BLaER1 (cell line): Measurements from ENCODE around the gene AK2.
"Not testable (repeated sequence)": the region's sequence is repeated elsewhere in the genome, so short reads cannot be mapped to it uniquely, and the experiment has no call there.

ENCODE experiments used
- H3K27ac ChIP-seq: shearing (Covaris generic); formaldehyde crosslinking; 2 replicates; pipeline ENCODE4 v1.8.1; 2022
- H3K27me3 ChIP-seq: shearing (Covaris generic); formaldehyde crosslinking; 2 replicates; pipeline ENCODE4 v1.8.1; 2022
- H3K36me3 ChIP-seq: shearing (Covaris generic); formaldehyde crosslinking; 2 replicates; pipeline ENCODE4 v1.8.1; 2022
- H3K4me1 ChIP-seq: shearing (Covaris generic); formaldehyde crosslinking; 2 replicates; pipeline ENCODE4 v1.8.1; 2022
- H3K4me2 ChIP-seq: shearing (Covaris generic); formaldehyde crosslinking; 2 replicates; pipeline ENCODE4 v1.8.1; 2022
- H3K4me3 ChIP-seq: shearing (Covaris generic); formaldehyde crosslinking; 2 replicates; pipeline ENCODE4 v1.8.1; 2022
- H3K9ac ChIP-seq: shearing (Covaris generic); formaldehyde crosslinking; 2 replicates; pipeline ENCODE4 v1.8.1; 2022
- H3K9me3 ChIP-seq: shearing (Covaris generic); formaldehyde crosslinking; 2 replicates; pipeline ENCODE4 v1.8.1; 2022
- H4K20me1 ChIP-seq: shearing (Covaris generic); formaldehyde crosslinking; 2 replicates; pipeline ENCODE4 v1.8.1; 2022
- Cebpa-rat ChIP-seq: shearing (Covaris generic); IDR thresholded peaks from 2 replicates; pipeline ENCODE4 v1.8.1; 2022

Gene AK2

GRCh38 chr1:32981003-32981901 is 55.4 kb downstream of the AK2 start:
- H3K9me3 ChIP-seq: no peaks in the 10 kb centered on the region
- H3K27ac ChIP-seq: peak overlapping the region; percentile 67
- peak overlapping the region; percentile 58; the same call in 1 of the 2 replicates for H3K9ac ChIP-seq
- peak overlapping the region; percentile 74 for H3K4me2 ChIP-seq
- TF ChIP-seq Cebpa-rat: no peak
- peak overlapping the region; percentile 9; the same call in 1 of the 2 replicates for H3K4me3 ChIP-seq
- H4K20me1 ChIP-seq: no peaks in the 10 kb centered on the region
- no peaks in the 10 kb centered on the region for H3K36me3 ChIP-seq
- peaks cover 56% of the 10 kb centered on the region for H3K4me1 ChIP-seq
- no peaks in the 10 kb centered on the region for H3K27me3 ChIP-seq

DNA sequence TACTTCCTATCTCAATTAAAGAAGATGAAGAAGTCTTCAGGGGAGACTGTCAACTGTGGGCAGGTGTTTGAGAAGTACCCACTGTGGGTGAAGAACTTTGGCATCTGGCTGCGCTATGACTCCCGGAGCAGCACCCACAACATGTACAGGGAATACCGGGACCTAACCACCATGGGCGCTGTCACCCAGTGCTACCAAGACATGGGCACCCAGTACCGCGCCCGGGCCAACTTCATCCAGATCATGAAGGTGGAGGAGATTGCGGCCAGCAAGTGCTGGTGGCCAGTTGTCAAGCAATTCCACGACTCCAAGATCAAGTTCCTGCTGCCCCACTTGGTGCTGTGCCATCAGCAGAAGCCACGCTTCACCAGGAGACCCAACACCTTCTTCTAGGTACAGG is 56.6 kb downstream of the AK2 start:
- Histone ChIP-seq H3K27me3 (no peaks in the 10 kb centered on the region), H3K4me2 (peak overlapping the region; percentile 74), H3K27ac (peak overlapping the region; percentile 16; the same call in 1 of the 2 replicates), H3K9me3 (peaks cover 7% of the 10 kb centered on the region; the same call in 1 of the 2 replicates), H3K9ac (no peak overlapping the region), H4K20me1 (no peaks in the 10 kb centered on the region), H3K4me1 (peaks cover 52% of the 10 kb centered on the region), H3K36me3 (no peaks in the 10 kb centered on the region), H3K4me3 (no peak overlapping the region)
- TF ChIP-seq Cebpa-rat: no peak

GRCh38 chr1:32978854-32979253 is 57.8 kb downstream of the AK2 start:
- Histone ChIP-seq H3K9ac (no peak overlapping the region), H3K4me1 (peaks cover 39% of the 10 kb centered on the region), H3K4me3 (no peak overlapping the region), H3K4me2 (no peak overlapping the region), H3K9me3 (peaks cover 7% of the 10 kb centered on the region; the same call in 1 of the 2 replicates), H3K27ac (no peak overlapping the region), H4K20me1 (no peaks in the 10 kb centered on the region), H3K27me3 (peaks cover under 1% of the 10 kb centered on the region; the same call in 1 of the 2 replicates), H3K36me3 (no peaks in the 10 kb centered on the region)
- TF ChIP-seq Cebpa-rat: no peak

GRCh38 chr1:32977546-32978087 is 59.1 kb downstream of the AK2 start:
- no peak overlapping the region for H3K9ac ChIP-seq
- no peak overlapping the region for H3K4me2 ChIP-seq
- TF ChIP-seq Cebpa-rat: no peak
- H3K27me3 ChIP-seq: peaks cover 12% of the 10 kb centered on the region
- H3K27ac ChIP-seq: no peak overlapping the region
- H3K36me3 ChIP-seq: no peaks in the 10 kb centered on the region
- peaks cover 29% of the 10 kb centered on the region for H3K4me1 ChIP-seq
- H4K20me1 ChIP-seq: no peaks in the 10 kb centered on the region
- H3K4me3 ChIP-seq: no peak overlapping the region
- peaks cover 13% of the 10 kb centered on the region for H3K9me3 ChIP-seq

DNA sequence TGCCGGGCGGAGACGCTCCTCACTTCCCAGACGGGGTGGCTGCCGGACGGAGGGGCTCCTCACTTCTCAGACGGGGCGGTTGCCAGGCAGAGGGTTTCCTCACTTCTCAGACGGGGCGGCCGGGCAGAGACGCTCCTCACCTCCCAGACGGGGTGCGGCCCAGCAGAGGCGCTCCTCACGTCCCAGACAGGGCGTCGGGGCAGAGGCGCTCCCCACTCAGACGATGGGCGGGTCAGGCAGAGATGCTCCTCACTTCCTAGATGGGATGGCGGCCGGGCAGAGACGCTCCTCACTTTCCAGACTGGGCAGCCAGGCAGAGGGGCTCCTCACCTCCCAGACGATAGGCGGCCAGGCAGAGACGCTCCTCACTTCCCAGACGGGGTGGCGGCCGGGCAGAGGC is 61.6 kb downstream of the AK2 start:
- Histone ChIP-seq H3K27me3 (peaks cover 34% of the 10 kb centered on the region), H3K9me3 (peaks cover 20% of the 10 kb centered on the region)
- H3K27ac ChIP-seq, H3K9ac ChIP-seq, H4K20me1 ChIP-seq, H3K4me1 ChIP-seq, H3K36me3 ChIP-seq, H3K4me3 ChIP-seq, H3K4me2 ChIP-seq: not testable (repeated sequence)

DNA sequence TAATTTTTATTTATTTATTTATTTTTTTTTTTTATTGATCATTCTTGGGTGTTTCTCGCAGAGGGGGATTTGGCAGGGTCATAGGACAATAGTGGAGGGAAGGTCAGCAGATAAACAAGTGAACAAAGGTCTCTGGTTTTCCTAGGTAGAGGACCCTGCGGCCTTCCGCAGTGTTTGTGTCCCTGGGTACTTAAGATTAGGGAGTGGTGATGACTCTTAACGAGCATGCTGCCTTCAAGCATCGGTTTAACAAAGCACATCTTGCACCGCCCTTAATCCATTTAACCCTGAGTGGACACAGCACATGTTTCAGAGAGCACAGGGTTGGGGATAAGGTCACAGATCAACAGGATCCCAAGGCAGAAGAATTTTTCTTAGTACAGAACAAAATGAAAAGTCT is 63.2 kb downstream of the AK2 start:
- H3K4me1 ChIP-seq, H4K20me1 ChIP-seq, H3K4me3 ChIP-seq, H3K4me2 ChIP-seq, H3K36me3 ChIP-seq, H3K9ac ChIP-seq, H3K27ac ChIP-seq: not testable (repeated sequence)
- peaks cover 20% of the 10 kb centered on the region for H3K9me3 ChIP-seq
- peaks cover 34% of the 10 kb centered on the region for H3K27me3 ChIP-seq

DNA sequence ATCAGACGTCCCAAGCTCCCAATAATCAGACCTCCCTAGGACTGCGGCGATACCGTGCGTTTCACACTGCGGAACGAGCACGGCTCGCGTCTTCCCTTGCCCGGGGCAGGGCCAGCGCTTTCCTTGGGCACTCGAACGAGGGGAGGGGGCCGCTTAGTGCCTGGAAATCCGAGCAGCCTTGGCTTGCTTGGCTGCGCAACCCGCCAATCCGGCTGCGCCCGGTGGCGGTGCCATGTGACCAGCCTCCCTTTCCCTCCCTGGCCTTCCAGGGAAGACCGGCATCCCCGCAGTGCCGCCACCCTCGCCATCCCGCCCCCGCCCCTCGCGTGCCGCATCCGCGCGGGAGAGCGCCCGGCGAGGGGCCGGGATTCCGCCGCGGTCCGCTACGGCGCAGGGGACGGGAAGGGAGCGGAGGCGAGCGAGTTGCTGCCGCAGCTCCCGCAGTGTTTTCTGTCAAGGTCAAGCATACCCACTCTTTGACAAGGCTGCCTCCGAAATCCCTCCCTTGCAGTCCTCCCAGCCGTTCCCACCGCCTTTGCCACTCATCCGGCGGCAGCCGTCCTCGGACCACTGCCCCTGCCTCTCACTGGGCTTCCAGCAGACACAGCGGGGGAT is 63.8 kb downstream of the AK2 start:
- Histone ChIP-seq H3K4me1 (no peaks in the 10 kb centered on the region), H3K9me3 (peaks cover 20% of the 10 kb centered on the region), H4K20me1 (no peaks in the 10 kb centered on the region), H3K4me3 (peak overlapping the region; percentile 56), H3K4me2 (peak overlapping the region; percentile 53), H3K9ac (no peak overlapping the region), H3K36me3 (no peaks in the 10 kb centered on the region), H3K27me3 (peaks cover 34% of the 10 kb centered on the region), H3K27ac (no peak overlapping the region)
- TF ChIP-seq Cebpa-rat: no peak

GRCh38 chr1:32971576-32971975 is 65.1 kb downstream of the AK2 start:
- Histone ChIP-seq H3K27ac (no peak overlapping the region), H4K20me1 (no peaks in the 10 kb centered on the region), H3K36me3 (no peaks in the 10 kb centered on the region), H3K9me3 (peaks cover 20% of the 10 kb centered on the region), H3K4me1 (no peaks in the 10 kb centered on the region), H3K9ac (no peak overlapping the region), H3K27me3 (peaks cover 34% of the 10 kb centered on the region), H3K4me2 (no peak overlapping the region), H3K4me3 (no peak overlapping the region)
- no peak for TF ChIP-seq Cebpa-rat

DNA sequence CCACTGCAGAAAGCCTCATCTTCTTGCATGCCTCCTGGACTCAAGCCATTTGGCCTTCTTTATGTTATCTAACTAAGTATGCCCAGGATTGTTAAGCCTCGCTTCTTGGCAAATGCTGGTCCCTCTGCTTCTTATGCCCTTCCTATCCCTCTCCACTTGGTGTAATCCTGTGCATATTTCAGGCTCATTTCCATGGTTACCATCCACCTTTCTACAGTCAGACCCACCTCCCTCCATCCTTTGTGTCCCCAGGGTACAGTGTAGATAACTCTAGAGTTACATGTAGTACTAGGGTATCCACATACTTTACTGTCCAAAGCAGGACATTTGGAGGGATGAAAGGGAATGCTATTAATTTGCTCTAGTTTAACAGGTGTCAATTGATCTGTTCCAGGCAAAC is 65.5 kb downstream of the AK2 start:
- Histone ChIP-seq H3K36me3 (no peaks in the 10 kb centered on the region), H3K9me3 (peaks cover 20% of the 10 kb centered on the region), H3K4me2 (no peak overlapping the region), H3K9ac (no peak overlapping the region), H4K20me1 (no peaks in the 10 kb centered on the region), H3K4me1 (no peaks in the 10 kb centered on the region), H3K4me3 (no peak overlapping the region), H3K27me3 (peaks cover 34% of the 10 kb centered on the region), H3K27ac (no peak overlapping the region)
- TF ChIP-seq Cebpa-rat: no peak

DNA sequence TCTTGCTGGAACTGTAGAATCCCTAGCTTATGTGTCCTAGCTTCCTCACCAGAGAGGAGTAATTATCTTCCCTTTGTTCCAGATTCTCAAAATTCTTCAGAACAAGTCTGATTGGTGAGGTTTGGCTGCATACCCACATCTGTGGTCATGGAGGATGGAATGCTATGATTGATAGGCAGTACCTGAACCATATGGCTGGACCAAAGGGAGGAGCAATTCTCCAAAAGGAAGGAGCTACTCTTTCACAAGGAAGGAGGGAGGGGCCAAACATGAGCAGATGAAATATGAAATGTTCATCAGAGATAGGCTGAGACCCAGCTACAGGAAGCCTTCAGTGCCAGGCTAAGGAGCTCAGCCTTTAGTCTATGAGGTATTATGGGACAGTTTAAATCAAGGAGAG is 67.1 kb downstream of the AK2 start:
- Histone ChIP-seq H3K9me3 (peaks cover 13% of the 10 kb centered on the region), H3K36me3 (no peaks in the 10 kb centered on the region), H3K4me3 (no peak overlapping the region), H3K4me1 (no peaks in the 10 kb centered on the region), H3K27me3 (peaks cover 34% of the 10 kb centered on the region), H4K20me1 (no peaks in the 10 kb centered on the region), H3K4me2 (no peak overlapping the region), H3K9ac (no peak overlapping the region), H3K27ac (no peak overlapping the region)
- TF ChIP-seq Cebpa-rat: no peak
